DND-41 (cell line): ENCODE data around the gene RIOK2.

Source experiments
- ATAC-seq: fragments of 200-7000 bp; cut with Tn5 transposase; 3 replicates; pipeline ENCODE4 v1.9.1; 2021; ENCODE audit warnings: low read depth; ENCODE audit not compliant: insufficient read depth
- DNase-seq: peaks from one replicate; pipeline ENCODE4 v3.0.0-alpha.2; 2020
- H2AFZ ChIP-seq: 2 replicates; pipeline ENCODE4 v1.6.0; 2012; ENCODE audit warnings: low read depth, low read length
- H3K27ac ChIP-seq: 2 replicates; pipeline ENCODE4 v1.5.1; 2012; ENCODE audit warnings: low read length, inconsistent platforms
- H3K27me3 ChIP-seq: fragments of 200-600 bp; sonication (generic); 2 replicates; pipeline ENCODE4 v1.6.0; 2012; ENCODE audit warnings: low read length, mild to moderate bottlenecking, inconsistent platforms; ENCODE audit not compliant: insufficient read depth, poor library complexity
- H3K36me3 ChIP-seq: 2 replicates; pipeline ENCODE4 v1.5.1; 2012; ENCODE audit warnings: low read length, inconsistent platforms; ENCODE audit not compliant: insufficient read depth
- H3K4me1 ChIP-seq: 2 replicates; pipeline ENCODE4 v1.5.1; 2012; ENCODE audit warnings: mild to moderate bottlenecking, low read length; ENCODE audit not compliant: insufficient read depth
- H3K4me2 ChIP-seq: 2 replicates; pipeline ENCODE4 v1.6.0; 2012; ENCODE audit warnings: mild to moderate bottlenecking, moderate library complexity, low read length, inconsistent platforms; ENCODE audit not compliant: insufficient read depth
- H3K4me3 ChIP-seq, 2 experiments: fragments of 200-600 bp in 1 of 2; shearing (Covaris generic) in 1 of 2; 2 replicates each; pipeline ENCODE4 v1.5.1; 2012 to 2016; ENCODE audit warnings: inconsistent platforms in 2 of 2, low read length in 2 of 2, mild to moderate bottlenecking in 2 of 2, low read depth in 1 of 2, moderate library complexity in 1 of 2
- H3K79me2 ChIP-seq: 2 replicates; pipeline ENCODE4 v1.6.0; 2012; ENCODE audit warnings: low read length, inconsistent platforms; ENCODE audit not compliant: insufficient read depth
- H3K9ac ChIP-seq: 2 replicates; pipeline ENCODE4 v1.6.0; 2012; ENCODE audit warnings: low read depth, mild to moderate bottlenecking, inconsistent platforms, low read length, moderate library complexity
- H3K9me3 ChIP-seq: 2 replicates; pipeline ENCODE4 v1.5.1; 2012; ENCODE audit warnings: low read length, moderate library complexity, mild to moderate bottlenecking, inconsistent platforms; ENCODE audit not compliant: insufficient read depth, severe bottlenecking
- H4K20me1 ChIP-seq: 2 replicates; pipeline ENCODE4 v1.6.0; 2012; ENCODE audit warnings: low read length; ENCODE audit not compliant: insufficient read depth
- CTCF ChIP-seq: IDR thresholded peaks from 2 replicates; pipeline ENCODE4 v1.5.1; 2012; ENCODE audit warnings: borderline replicate concordance, low read length, moderate library complexity, mild to moderate bottlenecking; ENCODE audit not compliant: poor library complexity, severe bottlenecking; ENCODE audit errors: extremely low read depth
- EZH2 ChIP-seq: IDR thresholded peaks from 3 replicates; pipeline ENCODE4 v1.6.1; 2012; ENCODE audit warnings: borderline replicate concordance, low read depth, mild to moderate bottlenecking, moderate library complexity, low read length, inconsistent platforms; ENCODE audit not compliant: severe bottlenecking

The RIOK2 gene

GRCh38 chr5:97135868-97136267 lies 47.2 kb downstream of the RIOK2 start:
- no peaks in the 10 kb centered on the region for H3K79me2 ChIP-seq
- TF ChIP-seq CTCF (no peak), EZH2 (no peak)
- ATAC-seq (no peak), DNase-seq (no peak)
- H3K4me3 ChIP-seq, result no peak overlapping the region
- no peaks in the 10 kb centered on the region for H3K36me3 ChIP-seq
- H3K9me3 ChIP-seq, result no peaks in the 10 kb centered on the region
- H2AFZ ChIP-seq, result no peak overlapping the region
- H4K20me1 ChIP-seq, result no peaks in the 10 kb centered on the region
- H3K4me2 ChIP-seq, result no peak overlapping the region
- H3K9ac ChIP-seq, result no peak overlapping the region
- peaks cover 12% of the 10 kb centered on the region for H3K4me1 ChIP-seq
- H3K27me3 ChIP-seq, result no peaks in the 10 kb centered on the region
- H3K27ac ChIP-seq, result no peak overlapping the region

GRCh38 chr5:97134634-97135033 lies 48.4 kb downstream of the RIOK2 start:
- Histone ChIP-seq H2AFZ (no peak overlapping the region), H3K9ac (no peak overlapping the region)

GRCh38 chr5:97133101-97133500 lies 49.9 kb downstream of the RIOK2 start:
- no peak overlapping the region for H3K4me3 ChIP-seq
- no peaks in the 10 kb centered on the region for H3K36me3 ChIP-seq
- H3K27me3 ChIP-seq, result no peaks in the 10 kb centered on the region
- H3K9ac ChIP-seq, result no peak overlapping the region
- no peak for DNase-seq
- no peaks in the 10 kb centered on the region for H3K9me3 ChIP-seq
- TF ChIP-seq CTCF (no peak), EZH2 (no peak)
- H3K4me1 ChIP-seq, result peaks cover 12% of the 10 kb centered on the region
- no peaks in the 10 kb centered on the region for H3K79me2 ChIP-seq
- peak; percentile 66 for ATAC-seq
- no peaks in the 10 kb centered on the region for H4K20me1 ChIP-seq
- no peak overlapping the region for H3K4me2 ChIP-seq
- H3K27ac ChIP-seq, result no peak overlapping the region
- no peak overlapping the region; the same call in 1 of the 2 replicates for H2AFZ ChIP-seq

More at GRCh38 chr5:97134634-97135033, 48.4 kb downstream of the RIOK2 start:
- Histone ChIP-seq H3K9me3 (no peaks in the 10 kb centered on the region), H3K79me2 (no peaks in the 10 kb centered on the region), H3K27ac (no peak overlapping the region), H3K4me1 (peaks cover 12% of the 10 kb centered on the region), H3K36me3 (no peaks in the 10 kb centered on the region), H3K4me3 (no peak overlapping the region), H3K27me3 (no peaks in the 10 kb centered on the region), H4K20me1 (no peaks in the 10 kb centered on the region), H3K4me2 (no peak overlapping the region)
- TF ChIP-seq CTCF (no peak), EZH2 (no peak)
- ATAC-seq (no peak), DNase-seq (no peak)

- Histone ChIP-seq H3K4me3 (no peak overlapping the region), H3K9ac (no peak overlapping the region), H3K4me2 (no peak overlapping the region), H4K20me1 (no peaks in the 10 kb centered on the region), H3K27ac (no peak overlapping the region), H3K36me3 (no peaks in the 10 kb centered on the region), H3K4me1 (peaks cover 12% of the 10 kb centered on the region), H2AFZ (no peak overlapping the region), H3K79me2 (no peaks in the 10 kb centered on the region), H3K27me3 (no peaks in the 10 kb centered on the region), H3K9me3 (no peaks in the 10 kb centered on the region)
- DNase-seq, result no peak
- no peak for ATAC-seq
- no peak for TF ChIP-seq EZH2
- TF ChIP-seq CTCF, result no peak
These were observed 51.1 kb downstream of the RIOK2 start for GRCh38 chr5:97131921-97132320.
